HCT116 (cell line): Measurements from ENCODE around the gene DDX24. TPM values are rescaled to one million over a fixed set of nuclear protein-coding genes. Genes with fewer than 3 reads are reported as not detected.
A peak's percentile ranks its signal among the peaks of the same experiment; 100 is the strongest.

Source experiments
- ATAC-seq: fragments of 200-7000 bp; cut with Tn5 transposase; 2 replicates; pipeline ENCODE4 v1.9.1; 2020; ENCODE audit warnings: mild to moderate bottlenecking, moderate library complexity
- BruUV-seq: library from RNA; stranded (reverse); fragments of 400-500 nt; replicated peaks from 2 replicates; lab custom pipeline; 2021; lab: Mats Ljungman, UMichigan
- CTCF ChIA-PET: fragments of 300-600 bp; sonication (Branson Sonifier 250); formaldehyde crosslinking; loops from one replicate; lab custom pipeline; 2021; ENCODE audit warnings: antibody characterized with exemption; lab: Charles Lee
- POLR2A ChIA-PET: fragments of 300-600, 350-600 bp; sonication (Branson Sonifier 250); formaldehyde crosslinking; loops from one replicate; lab custom pipeline; 2021; ENCODE audit warnings: antibody characterized with exemption; lab: Charles Lee
- RAD21 ChIA-PET, 2 experiments: fragments of 300-600 bp; sonication (Branson Sonifier 250); formaldehyde crosslinking; loops; one replicate each; lab custom pipeline; 2023; ENCODE audit warnings: low total read pairs in 2 of 2; ENCODE audit not compliant: uncharacterized antibody in 2 of 2, unreplicated experiment in 2 of 2, low non-redundant PET in 1 of 2; lab: Charles Lee
- DNase-seq: peaks from one replicate; pipeline ENCODE4 v3.0.0-alpha.2; 2010; ENCODE audit warnings: low read depth, low spot score
- H2AFZ ChIP-seq: fragments of 200-600 bp; shearing (Covaris generic), sonication (generic); 2 replicates; pipeline ENCODE4 v1.6.1; 2017; ENCODE audit warnings: low read depth, mixed run types, mixed read lengths, antibody characterized with exemption, low read length; ENCODE audit not compliant: poor library complexity, severe bottlenecking
- H3K27ac ChIP-seq: 2 replicates; pipeline ENCODE4 v1.5.1; 2012; ENCODE audit warnings: low read depth, low read length
- H3K27me3 ChIP-seq: fragments of 200-600 bp; sonication (generic); 2 replicates; pipeline ENCODE4 v1.6.1; 2016; ENCODE audit warnings: mixed run types, low read length, mixed read lengths; ENCODE audit not compliant: insufficient read depth
- H3K36me3 ChIP-seq, 2 experiments: fragments of 200-500 bp in 1 of 2; fragments of 200-600 bp in 1 of 2; sonication (Bioruptor generic) in 1 of 2; sonication (generic) in 1 of 2; 2 replicates each; pipeline versions ENCODE4 v1.5.1 to v1.6.1; 2014 to 2016; ENCODE audit warnings: low read length in 2 of 2, inconsistent platforms in 1 of 2, mixed read lengths in 1 of 2, mixed run types in 1 of 2; ENCODE audit not compliant: insufficient read depth in 2 of 2, control insufficient read depth in 1 of 2
- H3K4me1 ChIP-seq, 2 experiments: fragments of 200-600 bp in 1 of 2; sonication (generic) in 1 of 2; 2 replicates each; pipeline versions ENCODE4 v1.5.1 to v1.6.1; 2012 to 2017; ENCODE audit warnings: low read length in 2 of 2, inconsistent platforms in 1 of 2, mild to moderate bottlenecking in 1 of 2, mixed read lengths in 1 of 2, mixed run types in 1 of 2, moderate library complexity in 1 of 2; ENCODE audit not compliant: insufficient read depth in 2 of 2, control insufficient read depth in 1 of 2
- H3K4me2 ChIP-seq: fragments of 200-600 bp; sonication (generic); 2 replicates; pipeline ENCODE4 v1.6.1; 2017; ENCODE audit warnings: mixed run types, low read length, mixed read lengths
- H3K4me3 ChIP-seq, 2 experiments: fragments of 200-600 bp in 1 of 2; sonication (generic) in 1 of 2; replicated peaks in 1 of 2; 2 replicates each; pipeline ENCODE4 v1.5.1; 2011 to 2016; ENCODE audit warnings: low read length in 2 of 2, control low read depth in 1 of 2, low read depth in 1 of 2, mild to moderate bottlenecking in 1 of 2, mixed read lengths in 1 of 2, mixed run types in 1 of 2
- H3K79me2 ChIP-seq: fragments of 200-600 bp; sonication (generic); 2 replicates; pipeline ENCODE4 v1.6.1; 2017; ENCODE audit warnings: mild to moderate bottlenecking, mixed run types, low read length, moderate library complexity, mixed read lengths; ENCODE audit not compliant: insufficient read depth
- H3K9ac ChIP-seq: fragments of 200-600 bp; sonication (generic); 2 replicates; pipeline ENCODE4 v1.6.1; 2016; ENCODE audit warnings: low read length, mixed read lengths
- H3K9me2 ChIP-seq: fragments of 200-600 bp; sonication (generic), shearing (Covaris generic); 2 replicates; pipeline ENCODE4 v1.6.1; 2017; ENCODE audit warnings: mixed run types, mild to moderate bottlenecking, moderate library complexity; ENCODE audit not compliant: insufficient read depth
- H3K9me3 ChIP-seq, 2 experiments: fragments of 200-500 bp in 1 of 2; fragments of 200-600 bp in 1 of 2; sonication (Bioruptor generic) in 1 of 2; sonication (generic) in 1 of 2; 2 replicates each; pipeline ENCODE4 v1.6.1; 2014 to 2017; ENCODE audit warnings: low read length in 2 of 2, mixed read lengths in 2 of 2, inconsistent platforms in 1 of 2, low read depth in 1 of 2, mild to moderate bottlenecking in 1 of 2, mixed run types in 1 of 2, moderate library complexity in 1 of 2; ENCODE audit not compliant: control insufficient read depth in 1 of 2, insufficient read depth in 1 of 2
- H4K20me1 ChIP-seq: fragments of 200-600 bp; sonication (generic), shearing (Covaris generic); 2 replicates; pipeline ENCODE4 v1.6.1; 2017; ENCODE audit warnings: mixed run types, mild to moderate bottlenecking, moderate library complexity; ENCODE audit not compliant: insufficient read depth
- ATF3 ChIP-seq: IDR thresholded peaks from 2 replicates; pipeline ENCODE4 v1.6.1; 2012
- EGR1 ChIP-seq: IDR thresholded peaks from 2 replicates; pipeline ENCODE4 v1.6.1; 2012; ENCODE audit warnings: low read depth
- EZH2phosphoT487 ChIP-seq: fragments of 200-600 bp; IDR thresholded peaks from 2 replicates; pipeline ENCODE4 v1.6.1; 2018; ENCODE audit warnings: antibody characterized with exemption, borderline replicate concordance
- POLR2A ChIP-seq: IDR thresholded peaks from 2 replicates; pipeline ENCODE4 v1.7.0; 2011; ENCODE audit warnings: borderline replicate concordance; ENCODE audit not compliant: insufficient read depth, insufficient read length; ENCODE audit errors: extremely low read depth
- RAD21 ChIP-seq: IDR thresholded peaks from 2 replicates; pipeline ENCODE4 v1.6.1; 2012; ENCODE audit warnings: low read depth, mild to moderate bottlenecking
- SIN3A ChIP-seq: IDR thresholded peaks from 2 replicates; pipeline ENCODE4 v1.6.1; 2012; ENCODE audit warnings: low read depth
- SRF ChIP-seq: IDR thresholded peaks from 2 replicates; pipeline ENCODE4 v1.6.1; 2012; ENCODE audit warnings: low read depth
- TCF7L2 ChIP-seq: IDR thresholded peaks from 2 replicates; pipeline ENCODE4 v1.7.0; 2011; ENCODE audit warnings: borderline replicate concordance, inconsistent platforms; ENCODE audit not compliant: insufficient read depth, insufficient read length; ENCODE audit errors: extremely low read depth
- YY1 ChIP-seq: IDR thresholded peaks from 2 replicates; pipeline ENCODE4 v1.6.1; 2011; ENCODE audit warnings: low read length, low read depth, moderate library complexity, mild to moderate bottlenecking; ENCODE audit not compliant: insufficient replicate concordance; ENCODE audit errors: extremely low read depth
- ZBTB33 ChIP-seq: IDR thresholded peaks from 2 replicates; pipeline ENCODE4 v1.6.1; 2011; ENCODE audit warnings: mild to moderate bottlenecking, low read length, moderate library complexity; ENCODE audit not compliant: insufficient replicate concordance; ENCODE audit errors: extremely low read depth
- ZFX ChIP-seq: fragments of 450-650 bp; IDR thresholded peaks from 2 replicates; pipeline ENCODE4 v1.6.1; 2017
- intact Hi-C: fragments of 100-400 bp; cut with micrococcal nuclease; formaldehyde crosslinking; loops from 2 replicates; pipeline ENCODE4 v1.10.0; 2022
- total RNA-seq: library from RNA; stranded (reverse); gene quantifications from one replicate; pipeline ENCODE4 v1.2.1, GENCODE V29; 2021; ENCODE audit not compliant: unreplicated experiment

Gene DDX24
- total RNA-seq, 1 experiment from 2014 or later = 169 TPM

GRCh38 chr14:94021001-94021400 lies 60.0 kb downstream of the DDX24 start:
- Histone ChIP-seq H3K4me1 (peaks cover 5 to 28% of the 10 kb centered on the region in 2 experiments; a peak in 3 of 4 replicates), H3K36me3 (no peaks in the 10 kb centered on the region), H3K9ac (no peak overlapping the region), H3K27me3 (no peaks in the 10 kb centered on the region), H4K20me1 (no peaks in the 10 kb centered on the region), H3K27ac (no peak overlapping the region), H3K4me2 (peak overlapping the region; percentile 20; the same call in 1 of the 2 replicates), H2AFZ (no peak overlapping the region), H3K4me3 (no peak overlapping the region), H3K79me2 (no peaks in the 10 kb centered on the region), H3K9me3 (no peaks in the 10 kb centered on the region), H3K9me2 (no peaks in the 10 kb centered on the region)
- TF ChIP-seq SIN3A = no peak
- TF ChIP-seq EZH2phosphoT487 = no peak
- TF ChIP-seq SRF = no peak
- TF ChIP-seq ZFX = no peak
- TF ChIP-seq TCF7L2 = no peak
- TF ChIP-seq ZBTB33 = no peak
- no peak for TF ChIP-seq POLR2A
- TF ChIP-seq RAD21 = no peak
- no peak for TF ChIP-seq ATF3
- TF ChIP-seq YY1 = no peak
- TF ChIP-seq EGR1 = no peak
- ChIA-PET CTCF (interaction anchor here (1.1 to 1.6 kb wide), 3 partner anchors 15 to 123 kb away, joined by 3 to 5 read pairs (median 4); no protein-coding TSS in a partner anchor), RAD21 (no interaction called here), POLR2A (no interaction called here)
- intact Hi-C loops = no loop called here
- no TSS peak for BruUV-seq
- DNase-seq = no peak
- ATAC-seq = peak; percentile 49
